ENCODE measurements around the gene STRN3. TPM values are rescaled to one million over a fixed set of nuclear protein-coding genes. Genes with fewer than 3 reads are reported as not detected.

STRN3 gene
- total RNA-seq, 1 donor from 2014 or later: 35.0 TPM

DNA sequence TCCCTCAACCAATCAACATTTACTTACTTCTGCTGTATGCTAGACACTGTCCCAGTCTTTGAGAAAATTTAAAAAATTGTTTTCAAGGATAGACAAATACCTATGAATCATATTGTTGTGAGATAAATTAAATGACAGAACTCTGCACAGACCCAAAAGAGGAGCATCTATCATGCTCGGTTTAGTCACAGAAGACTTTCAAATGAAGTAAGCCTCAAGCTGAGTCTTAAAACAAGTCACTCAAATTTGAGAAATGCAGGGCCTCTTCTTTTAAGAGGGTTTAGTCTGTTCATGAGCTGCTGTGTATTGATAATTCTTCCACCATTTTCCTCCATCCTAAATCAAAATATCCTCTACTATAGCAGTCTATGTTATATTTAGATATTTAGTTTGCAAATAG lies 176.2 kb downstream of the STRN3 start:
- H3K4me3 ChIP-seq: no peak overlapping the region
- peaks cover 6% of the 10 kb centered on the region for H3K27me3 ChIP-seq
- DNase-seq (no peak), ATAC-seq (no peak)
- H3K36me3 ChIP-seq: no peaks in the 10 kb centered on the region
- no peaks in the 10 kb centered on the region for H3K4me1 ChIP-seq
- TF ChIP-seq, protein P1, sequence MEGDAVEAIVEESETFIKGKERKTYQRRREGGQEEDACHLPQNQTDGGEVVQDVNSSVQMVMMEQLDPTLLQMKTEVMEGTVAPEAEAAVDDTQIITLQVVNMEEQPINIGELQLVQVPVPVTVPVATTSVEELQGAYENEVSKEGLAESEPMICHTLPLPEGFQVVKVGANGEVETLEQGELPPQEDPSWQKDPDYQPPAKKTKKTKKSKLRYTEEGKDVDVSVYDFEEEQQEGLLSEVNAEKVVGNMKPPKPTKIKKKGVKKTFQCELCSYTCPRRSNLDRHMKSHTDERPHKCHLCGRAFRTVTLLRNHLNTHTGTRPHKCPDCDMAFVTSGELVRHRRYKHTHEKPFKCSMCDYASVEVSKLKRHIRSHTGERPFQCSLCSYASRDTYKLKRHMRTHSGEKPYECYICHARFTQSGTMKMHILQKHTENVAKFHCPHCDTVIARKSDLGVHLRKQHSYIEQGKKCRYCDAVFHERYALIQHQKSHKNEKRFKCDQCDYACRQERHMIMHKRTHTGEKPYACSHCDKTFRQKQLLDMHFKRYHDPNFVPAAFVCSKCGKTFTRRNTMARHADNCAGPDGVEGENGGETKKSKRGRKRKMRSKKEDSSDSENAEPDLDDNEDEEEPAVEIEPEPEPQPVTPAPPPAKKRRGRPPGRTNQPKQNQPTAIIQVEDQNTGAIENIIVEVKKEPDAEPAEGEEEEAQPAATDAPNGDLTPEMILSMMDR (IDR thresholded peaks at IDR 0.05): no peak
- no peak overlapping the region for H3K27ac ChIP-seq
- H3K9me3 ChIP-seq: no peaks in the 10 kb centered on the region
- intact Hi-C loops (cut with DNase I): no loop called here

DNA sequence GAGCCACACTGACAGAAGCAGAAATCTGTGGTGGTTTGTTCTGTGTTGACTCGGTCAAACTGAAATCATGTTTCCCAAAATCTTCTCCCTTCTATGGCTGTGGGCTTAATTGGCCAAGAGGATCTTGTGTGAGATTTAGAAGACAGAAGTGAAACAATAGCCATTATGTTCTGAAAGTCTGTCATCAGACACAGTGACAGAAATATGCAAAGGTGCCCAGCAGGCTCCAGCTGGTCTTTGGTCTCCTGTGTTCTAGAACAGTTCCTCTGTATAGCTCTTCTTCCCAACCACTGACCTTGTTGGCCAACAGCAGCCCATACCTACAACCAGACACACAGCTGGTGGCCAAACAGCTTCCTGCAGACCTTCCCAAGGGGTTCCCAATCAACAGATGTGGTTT lies 176.8 kb downstream of the STRN3 start:
- peaks cover 6% of the 10 kb centered on the region for H3K27me3 ChIP-seq
- peak; percentile 57 for ATAC-seq
- intact Hi-C loops (cut with DNase I): no loop called here

DNA sequence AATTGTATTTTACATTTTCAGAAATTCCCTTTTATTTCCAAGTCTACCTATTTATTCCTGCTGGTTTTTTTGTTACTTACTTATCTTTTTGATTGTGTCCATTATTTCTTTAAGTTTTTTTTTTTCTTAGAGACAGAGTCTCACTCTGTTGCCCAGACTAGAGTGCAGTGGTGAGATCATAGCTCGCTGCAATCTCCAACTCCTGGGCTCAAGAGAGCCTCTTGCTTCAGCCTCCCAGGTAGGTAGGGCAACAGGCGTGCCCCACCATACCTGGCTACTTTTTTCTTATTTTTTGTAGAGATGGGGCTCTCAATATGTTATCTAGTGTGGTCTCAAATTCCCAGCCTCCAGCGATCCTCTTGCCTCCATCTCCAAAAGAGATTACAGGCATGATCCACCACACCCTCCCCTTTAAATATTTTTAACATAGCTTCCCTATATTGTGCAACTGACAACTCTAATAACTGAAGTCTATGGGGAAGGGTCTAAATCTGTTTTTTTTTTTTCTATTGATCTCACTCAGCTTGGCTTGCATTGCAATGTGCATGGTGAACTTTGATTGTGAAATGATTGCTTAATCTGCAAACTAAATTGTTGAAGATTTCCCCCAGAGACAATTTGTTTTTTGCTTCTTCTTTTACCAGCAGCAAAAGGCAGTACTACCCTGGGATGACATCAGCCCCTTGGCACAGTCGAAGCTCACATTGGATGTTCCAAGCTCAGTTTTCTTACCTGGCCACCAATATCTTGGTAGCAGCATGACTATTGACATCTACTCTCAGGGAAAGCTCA lies 177.5 kb downstream of the STRN3 start:
- ATAC-seq (peak; percentile 34), DNase-seq (no peak)
- H3K9me3 ChIP-seq: no peaks in the 10 kb centered on the region
- no peaks in the 10 kb centered on the region for H3K4me1 ChIP-seq
- no peaks in the 10 kb centered on the region for H3K36me3 ChIP-seq
- no peak overlapping the region for H3K27ac ChIP-seq
- intact Hi-C loops (cut with DNase I): no loop called here
- H3K4me3 ChIP-seq: no peak overlapping the region
- H3K27me3 ChIP-seq: peaks cover 6% of the 10 kb centered on the region
- TF ChIP-seq, protein P1 (IDR thresholded peaks at IDR 0.05): no peak

More for the DNA sequence above, 176.8 kb downstream of the STRN3 start:
- Histone ChIP-seq H3K36me3 (no peaks in the 10 kb centered on the region), H3K4me3 (no peak overlapping the region), H3K4me1 (no peaks in the 10 kb centered on the region), H3K9me3 (no peaks in the 10 kb centered on the region), H3K27ac (no peak overlapping the region)
- DNase-seq: no peak
- TF ChIP-seq, protein P1 (IDR thresholded peaks at IDR 0.05): no peak

Small RNA genes within 50 kb of the gene (microRNA-seq; reads per million reads assigned to microRNA genes)
- 9.2 reads per million, percentile 36 among the genes with 10 or more reads in this experiment for gene MIR624 (ENCODE audit: borderline microRNAs expressed)

Other genes with a start within 250 kb of the STRN3 start
- gene COCH, start 151.8 kb downstream of the STRN3 start, total RNA-seq: 0.38 TPM
- 7.1 TPM for gene AP4S1, start 730 bp downstream of the STRN3 start, total RNA-seq
- 161 TPM for gene HECTD1, start 181.4 kb upstream of the STRN3 start, total RNA-seq

All from upper lobe of right lung (tissue), 1 donor.